A673 (cell line): Measurements from ENCODE around the gene ALKBH3. TPM values are rescaled to one million over a fixed set of nuclear protein-coding genes. Genes with fewer than 3 reads are reported as not detected.

ENCODE experiments used
- BruUV-seq: library from RNA; stranded (reverse); fragments of 400-500 nt; replicated peaks from 2 replicates; lab custom pipeline; 2021; lab: Mats Ljungman, UMichigan
- CTCF ChIA-PET: fragments of 300-600 bp; sonication (Branson Sonifier 250); formaldehyde crosslinking; loops from one replicate; lab custom pipeline; 2022; ENCODE audit warnings: antibody characterized with exemption; lab: Charles Lee
- POLR2A ChIA-PET: fragments of 300-600 bp; sonication (Branson Sonifier 250); formaldehyde crosslinking; loops from one replicate; lab custom pipeline; 2022; ENCODE audit warnings: antibody characterized with exemption; ENCODE audit not compliant: low non-redundant PET; lab: Charles Lee
- DNase-seq: peaks from one replicate; pipeline ENCODE4 v3.0.0-alpha.2; 2015; ENCODE audit warnings: low spot score
- H3K27ac ChIP-seq: fragments of 200-600 bp; sonication (generic); 2 replicates; pipeline ENCODE4 v1.5.1; 2016; ENCODE audit warnings: mixed run types, low read depth, mild to moderate bottlenecking, mixed read lengths, antibody characterized with exemption, low read length; ENCODE audit not compliant: poor library complexity, severe bottlenecking
- H3K27me3 ChIP-seq: fragments of 200-600 bp; sonication (generic); replicated peaks from 2 replicates; pipeline ENCODE4 v1.6.1; 2017; ENCODE audit warnings: mixed run types, low read depth, mild to moderate bottlenecking, mixed read lengths, antibody characterized with exemption, low read length; ENCODE audit not compliant: insufficient read depth, poor library complexity
- H3K36me3 ChIP-seq: fragments of 200-600 bp; sonication (generic); 2 replicates; pipeline ENCODE4 v1.6.1; 2016; ENCODE audit warnings: mixed run types, mild to moderate bottlenecking, mixed read lengths, antibody characterized with exemption, low read length; ENCODE audit not compliant: insufficient read depth, poor library complexity, severe bottlenecking
- H3K4me1 ChIP-seq: fragments of 200-600 bp; sonication (generic); 2 replicates; pipeline ENCODE4 v1.6.1; 2017; ENCODE audit warnings: mixed run types, mild to moderate bottlenecking, mixed read lengths, antibody characterized with exemption, low read length; ENCODE audit not compliant: insufficient read depth, poor library complexity, severe bottlenecking
- H3K4me3 ChIP-seq: fragments of 200-600 bp; sonication (generic); 2 replicates; pipeline ENCODE4 v1.5.1; 2016; ENCODE audit warnings: low read depth, mixed run types, mild to moderate bottlenecking, mixed read lengths, low read length; ENCODE audit not compliant: poor library complexity, severe bottlenecking
- H3K9me3 ChIP-seq: fragments of 200-600 bp; sonication (generic); 2 replicates; pipeline ENCODE4 v1.6.1; 2016; ENCODE audit warnings: mixed run types, low read depth, mild to moderate bottlenecking, mixed read lengths, antibody characterized with exemption, low read length; ENCODE audit not compliant: poor library complexity, severe bottlenecking
- CTCF ChIP-seq: fragments of 300-800, 200-600 bp; sonication (generic); conservative IDR thresholded peaks from 2 replicates; pipeline ENCODE4 v1.5.1; 2017; ENCODE audit warnings: low read depth, mild to moderate bottlenecking, antibody characterized with exemption, low read length, moderate library complexity, mixed read lengths
- EZH2 ChIP-seq: fragments of 200-600 bp; sonication (generic); IDR thresholded peaks from 2 replicates; pipeline ENCODE4 v1.6.1; 2017; ENCODE audit warnings: borderline replicate concordance, low read depth, mild to moderate bottlenecking, mixed read lengths, antibody characterized with exemption, low read length; ENCODE audit not compliant: poor library complexity, severe bottlenecking
- intact Hi-C: fragments of 100-400 bp; cut with micrococcal nuclease; formaldehyde crosslinking; loops from one replicate; pipeline ENCODE4 v1.10.0; 2022; ENCODE audit not compliant: unreplicated experiment
- total RNA-seq: library from RNA; stranded (reverse); gene quantifications from 2 replicates; pipeline ENCODE4 v1.2.3, GENCODE V29; 2021

The ALKBH3 gene
- total RNA-seq, 1 experiment from 2014 or later, result 96.6 TPM

GRCh38 chr11:43967661-43968060, 87.0 kb downstream of the ALKBH3 start:
- Histone ChIP-seq H3K36me3 (no peaks in the 10 kb centered on the region), H3K9me3 (peaks cover 10% of the 10 kb centered on the region), H3K4me1 (peaks cover 11% of the 10 kb centered on the region), H3K27ac (no peak overlapping the region), H3K27me3 (no peaks in the 10 kb centered on the region), H3K4me3 (no peak overlapping the region)
- TF ChIP-seq CTCF, result no peak
- TF ChIP-seq EZH2, result no peak
- DNase-seq, result no peak
- intact Hi-C loops, result no loop called here
- BruUV-seq, result no TSS peak
- POLR2A ChIA-PET, result no interaction called here
- CTCF ChIA-PET, result no interaction called here

- BruUV-seq, result no TSS peak
- POLR2A ChIA-PET, result no interaction called here
- no peak for DNase-seq
Measured at GRCh38 chr11:43968719-43969118, 88.1 kb downstream of the ALKBH3 start.

GRCh38 chr11:43969543-43969942, 88.9 kb downstream of the ALKBH3 start:
- ChIA-PET CTCF (no interaction called here), POLR2A (no interaction called here)
- H3K4me1 ChIP-seq, result peaks cover 8% of the 10 kb centered on the region
- no peak overlapping the region for H3K4me3 ChIP-seq
- H3K27ac ChIP-seq, result no peak overlapping the region
- BruUV-seq, result no TSS peak
- intact Hi-C loops, result no loop called here
- H3K27me3 ChIP-seq, result no peaks in the 10 kb centered on the region
- H3K9me3 ChIP-seq, result peaks cover 14% of the 10 kb centered on the region
- no peak for TF ChIP-seq CTCF
- no peak for TF ChIP-seq EZH2
- DNase-seq, result peak; percentile 72
- no peaks in the 10 kb centered on the region for H3K36me3 ChIP-seq

More at GRCh38 chr11:43968719-43969118, 88.1 kb downstream of the ALKBH3 start:
- CTCF ChIA-PET, result no interaction called here
- no peak for TF ChIP-seq CTCF
- TF ChIP-seq EZH2, result no peak
- Histone ChIP-seq H3K4me1 (peaks cover 8% of the 10 kb centered on the region), H3K36me3 (no peaks in the 10 kb centered on the region), H3K27ac (no peak overlapping the region), H3K27me3 (no peaks in the 10 kb centered on the region), H3K4me3 (no peak overlapping the region), H3K9me3 (peaks cover 10% of the 10 kb centered on the region)
- intact Hi-C loops, result no loop called here

Other genes with a start within 250 kb of the ALKBH3 start
- gene HSD17B12, start 200.1 kb upstream of the ALKBH3 start, total RNA-seq, result 305 and 307 TPM in 2 replicates
- gene C11orf96, start 61.8 kb downstream of the ALKBH3 start, total RNA-seq, result 1.1 and 1.5 TPM in 2 replicates
- not detected in 2 replicates for gene ACCSL, start 167.2 kb downstream of the ALKBH3 start, total RNA-seq
- 28.4 and 35.3 TPM in 2 replicates for gene ACCS, start 185.4 kb downstream of the ALKBH3 start, total RNA-seq
- gene EXT2, start 214.8 kb downstream of the ALKBH3 start, total RNA-seq, result 123 and 128 TPM in 2 replicates